GM12878 (cell line): ENCODE results near the gene TUT1. TPM values are rescaled to one million over a fixed set of nuclear protein-coding genes. Genes with fewer than 3 reads are reported as not detected.

ENCODE experiments used
- ATF3 ChIP-seq: IDR thresholded peaks from 2 replicates; pipeline ENCODE4 v1.6.1; 2011; ENCODE audit warnings: low read depth, mild to moderate bottlenecking, low read length, moderate library complexity, borderline replicate concordance; ENCODE audit errors: extremely low read depth
- BRCA1 ChIP-seq: IDR thresholded peaks from 2 replicates; pipeline ENCODE4 v1.6.1; 2011; ENCODE audit warnings: low read depth, low read length, improper control_type of control experiment
- CBX3 ChIP-seq: fragments of 200-600 bp; sonication (generic); IDR thresholded peaks from 2 replicates; pipeline ENCODE4 v1.6.1; 2016; ENCODE audit warnings: low read depth, borderline replicate concordance
- CHD4 ChIP-seq: fragments of 200-600 bp; sonication (generic); IDR thresholded peaks from 2 replicates; pipeline ENCODE4 v1.6.1; 2016; ENCODE audit warnings: mild to moderate bottlenecking
- FOS ChIP-seq: IDR thresholded peaks from 3 replicates; pipeline ENCODE4 v1.6.1; 2011; ENCODE audit warnings: borderline replicate concordance; ENCODE audit not compliant: insufficient read length; ENCODE audit errors: extremely low read depth
- IKZF1 ChIP-seq: fragments of 450-650 bp; conservative IDR thresholded peaks from 2 replicates; pipeline ENCODE4 v1.6.1; 2017; ENCODE audit warnings: antibody characterized with exemption, mild to moderate bottlenecking
- IKZF2 ChIP-seq, 2 experiments: fragments of 450-650 bp; IDR thresholded peaks; 2 replicates each; pipeline ENCODE4 v1.6.1; 2017; ENCODE audit warnings: mild to moderate bottlenecking in 2 of 2, moderate library complexity in 2 of 2
- IRF4 ChIP-seq: IDR thresholded peaks from 2 replicates; pipeline ENCODE4 v1.6.1; 2011; ENCODE audit warnings: low read depth, low read length
- IRF5 ChIP-seq: fragments of 450-650 bp; IDR thresholded peaks from 2 replicates; pipeline ENCODE4 v1.6.1; 2017; ENCODE audit warnings: borderline replicate concordance
- LARP7 ChIP-seq: fragments of 450-650 bp; IDR thresholded peaks from 2 replicates; pipeline ENCODE4 v1.6.1; 2017; ENCODE audit warnings: mild to moderate bottlenecking
- MLLT1 ChIP-seq: fragments of 450-650 bp; IDR thresholded peaks from 2 replicates; pipeline ENCODE4 v1.6.1; 2016; ENCODE audit warnings: mild to moderate bottlenecking
- PAX8 ChIP-seq: fragments of 450-650 bp; IDR thresholded peaks from 2 replicates; pipeline ENCODE4 v1.6.1; 2017; ENCODE audit warnings: mild to moderate bottlenecking, moderate library complexity
- POLR2AphosphoS2 ChIP-seq: IDR thresholded peaks from 2 replicates; pipeline ENCODE4 v1.6.1; 2011; ENCODE audit warnings: low read depth, mild to moderate bottlenecking, low read length, improper control_type of control experiment, moderate library complexity
- RCOR1 ChIP-seq: conservative IDR thresholded peaks from 2 replicates; pipeline ENCODE4 v1.6.1; 2012; ENCODE audit warnings: low read depth, low read length, improper control_type of control experiment
- RELB ChIP-seq: fragments of 450-650 bp; IDR thresholded peaks from 2 replicates; pipeline ENCODE4 v1.6.1; 2017; ENCODE audit warnings: low read depth, mild to moderate bottlenecking, moderate library complexity
- RUNX3 ChIP-seq: IDR thresholded peaks from 2 replicates; pipeline ENCODE4 v1.6.1; 2012; ENCODE audit warnings: low read length, inconsistent platforms
- SUPT20H ChIP-seq: IDR thresholded peaks from 2 replicates; pipeline ENCODE4 v1.6.1; 2011; ENCODE audit warnings: low read depth, mild to moderate bottlenecking, low read length, moderate library complexity, borderline replicate concordance; ENCODE audit not compliant: control insufficient read depth
- USF2 ChIP-seq: IDR thresholded peaks from 2 replicates; pipeline ENCODE4 v1.6.1; 2011; ENCODE audit warnings: low read depth, low read length, improper control_type of control experiment, borderline replicate concordance
- ZBTB11 ChIP-seq: fragments of 450-650 bp; formaldehyde crosslinking; IDR thresholded peaks from 2 replicates; pipeline ENCODE4 v1.5.0; 2022; ENCODE audit warnings: mild to moderate bottlenecking, missing genetic modification characterization
- ZNF384 ChIP-seq: IDR thresholded peaks from 2 replicates; pipeline ENCODE4 v1.6.1; 2012; ENCODE audit warnings: low read depth, mild to moderate bottlenecking, low read length, improper control_type of control experiment, borderline replicate concordance
- polyA plus RNA-seq, 11 experiments: library from polyadenylated mRNA; depleted of rRNA in 4 of 11; unstranded in 6 of 11; stranded (reverse) in 5 of 11; fragments of >200 nt; fragmentation: Nextera tagmentation in 4 of 11; fragmentation: Illumina TruSeq in 1 of 11; extraction: Ambion mirVana in 4 of 11; extraction: Trizol in 1 of 11; gene quantifications; 1 replicate in 1 of 11; 2 replicates in 10 of 11; pipeline versions ENCODE4 v1.2.1 to v1.2.3, GENCODE V29; 2011 to 2016; ENCODE audit warnings: inconsistent platforms in 2 of 11, missing spikeins in 2 of 11, low read depth in 1 of 11
- total RNA-seq, 4 experiments: library from RNA; depleted of rRNA in 3 of 4; stranded (reverse); fragments of >200 nt in 3 of 4; fragmentation: Illumina TruSeq in 1 of 4; extraction: Trizol in 1 of 4; gene quantifications; 2 replicates each; pipeline versions ENCODE4 v1.2.1 to v1.2.3, GENCODE V29; 2013 to 2021

TUT1 gene
- total and polyA plus RNA-seq, 10 of the 15 experiments (the other 5 are each of a cell fraction or from before 2014, with no cell fraction given) = 1.1 to 29.9 (median 16.2) TPM

- TF ChIP-seq ZBTB11 = no peak
- peak; percentile 95 for TF ChIP-seq POLR2AphosphoS2
- no peak for TF ChIP-seq USF2
- TF ChIP-seq IKZF2 (IDR thresholded peaks at IDR 0.05) = no peak; a peak in 1 of 4 replicates
- peak; percentile 48; the same call in 1 of the 2 replicates for TF ChIP-seq ATF3
- no peak for TF ChIP-seq CBX3
- TF ChIP-seq CHD4 = no peak
- TF ChIP-seq RELB = peak; percentile 31; the same call in 1 of the 2 replicates
- peak; percentile 70 for TF ChIP-seq MLLT1
- TF ChIP-seq LARP7 = peak; percentile 53; the same call in 1 of the 2 replicates
- no peak for TF ChIP-seq FOS
- TF ChIP-seq IRF5 = no peak; the same call in 1 of the 2 replicates
- TF ChIP-seq RCOR1 = no peak; the same call in 1 of the 2 replicates
- peak; percentile 49 for TF ChIP-seq BRCA1
- TF ChIP-seq SUPT20H = no peak
- TF ChIP-seq IRF4 = peak; percentile 48; the same call in 1 of the 2 replicates
- TF ChIP-seq ZNF384 = 0 out of 2 replicates have a peak, but pooled peaks have one; percentile 29
- TF ChIP-seq PAX8 = no peak
- peak; percentile 32; the same call in 1 of the 2 replicates for TF ChIP-seq IKZF1
- TF ChIP-seq RUNX3 = peak; percentile 74
These were observed 17.5 kb downstream of the TUT1 start, which contains the start of gene EEF1G (continued) for GRCh38 chr11:62573592-62574362.
